GDM1 (cell line): Measurements from ENCODE around the gene DCAF5.
A peak's percentile ranks its signal among the peaks of the same experiment; 100 is the strongest.
"Not testable (repeated sequence)": the region's sequence is repeated elsewhere in the genome, so short reads cannot be mapped to it uniquely, and the experiment has no call there.

Experiments used
- DNase-seq: peaks from one replicate; lab custom pipeline; 2025; lab: John Stamatoyannopoulos, UW

Gene DCAF5

DNA sequence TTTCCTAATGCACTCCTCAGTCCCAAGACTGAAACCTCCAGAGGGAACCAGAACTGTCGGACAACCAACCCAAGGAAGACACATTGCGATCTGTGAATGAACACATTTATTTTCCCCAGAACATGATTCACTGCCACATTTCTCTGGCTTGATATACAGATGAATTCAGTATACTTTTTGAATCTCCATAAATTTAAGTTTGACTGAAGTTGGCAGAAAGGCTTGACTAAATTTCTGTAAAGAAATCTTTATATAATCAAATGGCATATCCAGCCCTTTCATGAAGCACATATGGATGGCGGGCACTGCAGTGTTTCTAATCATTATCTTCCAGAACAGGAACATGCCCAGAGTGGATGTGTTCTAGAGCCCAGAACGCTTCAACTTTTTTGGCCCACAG lies 56.7 kb downstream of the DCAF5 start:
- DNase-seq, result no peak

DNA sequence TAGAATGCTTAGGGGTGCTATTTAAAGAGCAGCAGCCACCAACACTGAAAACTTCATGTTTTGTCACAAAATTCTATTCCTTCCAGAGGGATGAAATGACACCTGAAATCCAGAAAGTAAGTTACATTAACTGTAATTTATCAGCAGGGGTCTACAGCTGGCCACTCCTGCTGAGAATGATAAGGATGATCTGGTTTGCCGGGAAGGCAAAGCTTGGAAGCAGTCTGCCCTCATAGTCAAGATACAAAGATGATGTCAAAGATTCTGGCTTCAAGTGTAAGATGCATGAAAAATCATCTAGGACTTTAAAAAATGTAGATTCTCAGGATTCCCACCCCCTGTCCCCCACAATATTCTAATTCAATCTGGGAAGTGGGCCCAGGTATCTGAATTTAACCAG lies 58.4 kb downstream of the DCAF5 start:
- DNase-seq, result no peak

DNA sequence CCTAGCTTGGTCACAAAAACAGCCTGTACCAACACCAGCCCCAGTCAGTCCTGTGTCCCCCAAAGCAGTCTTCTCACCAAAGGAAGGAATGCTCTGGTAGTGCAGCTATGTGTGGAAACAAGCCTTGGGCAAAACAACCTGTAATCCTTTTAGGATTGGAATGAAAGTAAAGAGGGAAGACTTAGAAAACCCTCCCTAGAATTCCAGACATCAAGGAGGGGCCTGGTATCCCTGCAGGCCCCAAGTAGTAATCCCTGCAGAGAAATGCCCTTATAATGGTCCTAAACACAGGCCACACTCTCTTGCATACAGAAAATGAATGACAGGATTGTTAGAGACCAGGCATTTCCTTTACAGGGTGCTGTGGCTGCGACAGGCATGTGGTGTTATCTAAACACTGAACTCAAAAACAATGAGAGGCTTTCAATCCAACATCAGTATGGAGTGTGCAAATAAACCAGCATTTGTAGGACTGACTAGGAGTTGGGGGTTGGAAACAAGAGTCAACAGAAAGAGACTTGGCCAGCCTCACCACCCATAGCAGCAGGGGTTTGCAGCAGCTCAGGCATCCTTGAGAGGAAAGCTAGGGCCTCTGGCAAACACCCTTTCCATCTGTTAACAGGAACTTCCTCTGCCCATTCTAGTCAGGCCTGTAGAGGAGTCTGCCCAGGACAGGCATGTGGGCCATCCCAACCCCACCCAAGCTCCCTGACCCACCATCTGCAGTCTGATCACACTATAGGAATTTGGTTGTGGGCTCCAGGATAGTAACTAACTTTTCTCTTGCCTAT lies 59.1 kb downstream of the DCAF5 start:
- DNase-seq, result peak; percentile 14

DNA sequence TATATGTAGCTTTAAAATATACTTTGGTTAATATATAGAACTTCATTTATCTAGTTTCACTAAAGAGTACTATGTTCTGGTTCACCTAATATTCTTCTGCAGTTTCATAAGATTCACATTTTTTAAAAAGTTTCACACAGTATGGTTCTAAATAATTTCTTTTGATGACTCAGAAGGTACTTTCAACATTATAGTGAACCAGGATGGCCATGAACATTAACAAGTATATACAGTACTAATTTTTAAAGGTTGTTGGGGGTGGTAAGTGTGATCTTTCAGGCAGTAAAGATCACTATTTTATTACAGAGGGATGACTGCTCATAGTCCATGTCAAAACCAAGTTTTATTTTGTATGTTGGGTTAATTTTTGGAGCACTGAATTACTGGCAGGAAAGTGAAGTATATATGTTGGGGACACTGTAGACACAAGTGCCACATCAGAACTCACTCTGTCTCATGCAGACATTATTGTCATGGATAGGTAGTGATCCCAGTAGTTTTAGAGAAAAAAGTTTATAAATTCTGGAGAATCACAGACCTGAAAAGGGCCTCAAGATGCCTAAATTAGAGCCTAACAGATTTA lies 60.0 kb downstream of the DCAF5 start:
- DNase-seq, result no peak

DNA sequence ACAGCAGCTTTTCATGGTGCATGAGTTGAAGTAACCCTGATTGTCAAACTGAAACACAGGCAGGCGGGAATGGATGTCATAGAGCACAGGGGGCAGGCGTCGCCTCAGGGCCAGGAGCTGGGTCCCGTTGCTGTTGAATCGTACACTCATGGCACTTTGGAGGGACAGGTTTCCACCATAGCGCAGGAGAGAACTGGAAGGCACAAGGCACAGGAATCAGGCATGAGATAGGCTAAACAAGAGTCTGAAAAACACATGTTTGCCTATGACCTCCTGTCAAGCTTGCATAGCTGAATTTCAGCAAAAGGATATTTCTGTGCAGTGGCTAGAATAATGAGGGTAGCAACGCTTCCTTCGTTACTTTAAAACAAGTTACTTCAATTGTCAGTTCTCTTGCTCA lies 61.2 kb downstream of the DCAF5 start:
- DNase-seq, result no peak

DNA sequence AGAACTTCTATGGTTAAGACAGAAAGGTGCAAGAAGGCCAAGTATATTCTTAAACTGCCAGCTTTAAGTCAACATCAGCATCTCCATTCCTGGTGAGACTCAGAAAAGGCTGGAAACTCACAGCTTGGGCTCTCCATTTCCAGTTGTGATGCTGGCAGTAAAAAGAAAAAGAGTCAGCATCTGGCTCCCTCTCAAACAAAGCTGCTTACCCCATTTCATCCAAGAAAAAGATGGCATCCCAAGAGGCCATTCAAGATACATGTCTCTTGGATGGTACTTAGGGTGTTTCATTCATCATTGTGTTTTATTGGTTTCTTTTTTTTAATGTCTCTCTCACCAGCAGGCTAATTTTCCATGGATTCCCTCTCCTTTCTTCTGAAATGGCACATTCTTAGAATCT lies 61.9 kb downstream of the DCAF5 start:
- DNase-seq, result no peak

DNA sequence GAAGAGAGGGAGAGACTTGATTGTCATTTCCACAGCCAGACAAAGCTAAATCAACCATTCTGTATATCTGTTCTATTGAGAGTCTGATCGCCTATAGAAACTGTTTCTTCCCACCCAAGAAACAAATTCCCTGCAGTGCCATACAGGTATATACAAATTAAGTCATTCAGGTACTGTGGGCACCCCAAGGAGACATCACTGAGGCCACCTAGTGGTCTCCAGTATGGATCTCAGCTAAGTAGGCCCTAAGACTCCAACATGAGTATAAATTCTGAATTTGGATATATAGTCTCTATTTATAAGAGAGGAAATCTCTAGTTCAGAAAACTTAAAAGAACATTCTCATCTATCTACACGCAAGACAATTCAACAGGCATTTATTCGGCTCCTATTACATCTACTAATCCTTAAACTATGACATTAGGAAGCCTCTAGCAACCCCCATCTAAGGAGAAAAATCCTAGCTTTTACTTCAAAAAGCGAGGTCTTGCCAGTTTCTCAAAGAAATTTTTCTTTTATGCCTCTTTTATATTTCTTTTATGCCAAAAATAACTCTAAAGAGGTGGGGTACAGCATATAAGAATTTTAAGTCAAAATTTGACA lies 62.6 kb downstream of the DCAF5 start:
- peak; percentile 6 for DNase-seq

DNA sequence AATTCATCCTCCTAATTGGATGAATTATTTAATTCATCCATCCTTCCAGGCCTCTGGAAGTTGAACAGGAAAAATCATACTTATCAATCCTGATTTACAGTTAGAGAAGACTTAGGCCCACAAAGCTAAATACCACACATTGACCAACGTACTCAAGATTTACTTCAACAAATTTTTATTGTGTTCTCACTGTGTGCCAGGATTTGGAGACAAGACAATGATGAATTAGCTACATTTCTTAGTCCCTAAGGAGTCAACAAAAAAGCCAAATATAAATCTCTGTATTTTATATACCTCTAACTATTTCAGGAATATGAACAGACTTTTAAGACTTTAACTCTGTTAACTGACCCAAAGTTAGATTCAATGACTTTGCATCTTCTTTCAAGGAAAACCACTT lies 63.9 kb downstream of the DCAF5 start:
- DNase-seq, result no peak

DNA sequence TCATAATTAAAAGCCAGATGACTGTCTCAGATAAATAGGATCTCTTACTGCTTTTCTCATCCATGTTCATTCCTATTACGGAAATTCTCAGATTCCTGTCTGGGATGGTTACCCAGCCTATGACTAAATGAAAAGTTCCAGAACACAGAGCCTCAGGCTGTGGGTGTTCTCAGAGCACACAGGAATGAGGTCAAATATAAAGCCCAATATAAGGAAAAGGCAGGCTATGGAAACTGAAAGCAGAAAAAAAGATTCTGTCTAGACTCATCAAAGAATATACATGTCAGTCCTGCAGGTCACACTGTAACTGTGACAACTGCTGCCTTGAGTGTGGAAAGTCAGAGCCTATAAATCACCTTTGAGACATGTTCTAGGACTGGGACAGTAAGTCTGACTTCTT lies 64.3 kb downstream of the DCAF5 start:
- no peak for DNase-seq

DNA sequence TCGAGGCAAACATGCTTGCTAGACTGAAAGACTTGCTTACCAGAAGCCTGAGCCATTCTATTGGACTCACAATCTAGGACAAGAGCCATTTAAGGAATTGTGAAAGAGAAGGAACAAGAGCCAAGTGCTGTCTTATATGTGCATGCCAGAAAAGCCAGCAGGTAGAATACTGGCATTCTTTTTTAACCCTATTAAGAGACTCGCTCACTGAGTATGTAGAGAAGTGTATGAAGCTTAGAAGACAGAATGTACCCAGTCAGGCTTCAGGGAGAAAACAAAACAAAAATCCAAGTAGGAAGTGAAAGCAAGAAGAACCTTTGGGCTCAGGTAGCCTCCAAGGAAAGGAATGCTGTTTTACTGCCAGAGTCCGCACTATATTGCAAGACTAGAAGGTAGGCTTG lies 65.9 kb downstream of the DCAF5 start:
- DNase-seq, result no peak

DNA sequence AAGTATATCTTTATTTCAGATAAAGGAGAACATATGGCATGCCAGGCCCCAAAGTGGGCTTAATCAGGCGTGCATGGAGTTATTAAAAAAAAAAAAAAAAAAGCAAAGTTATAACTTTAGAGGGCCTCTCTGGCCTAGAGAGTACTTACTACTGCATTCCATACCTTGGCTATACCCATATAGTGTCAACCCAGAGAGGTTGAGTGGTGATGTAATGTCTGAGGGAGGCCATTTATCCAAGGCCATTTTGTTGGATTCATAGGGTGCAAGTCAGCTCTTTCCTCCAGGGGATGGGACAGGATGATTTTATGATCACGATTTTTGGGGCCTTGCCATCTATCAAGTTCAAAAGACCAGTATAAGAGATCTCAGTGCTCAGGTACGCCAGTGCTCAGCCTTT lies 66.4 kb downstream of the DCAF5 start:
- no peak for DNase-seq

DNA sequence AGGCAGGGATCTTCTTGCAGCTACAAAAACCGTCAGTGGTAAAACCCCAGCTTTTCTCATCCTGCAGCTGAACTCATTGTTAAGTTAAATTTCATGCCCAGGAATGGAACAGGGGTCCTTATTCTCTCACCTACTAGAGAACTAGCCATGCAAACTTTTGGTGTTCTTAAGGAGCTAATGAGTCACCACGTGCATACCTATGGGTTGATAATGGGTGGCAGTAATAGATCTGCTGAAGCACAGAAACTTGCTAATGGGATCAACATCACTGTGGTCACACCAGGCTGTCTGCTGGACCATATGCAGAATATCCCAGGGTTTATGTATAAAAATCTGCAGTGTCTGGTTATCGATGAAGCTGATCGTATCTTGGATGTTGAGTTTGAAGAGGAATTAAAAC lies 68.9 kb downstream of the DCAF5 start:
- no peak for DNase-seq

DNA sequence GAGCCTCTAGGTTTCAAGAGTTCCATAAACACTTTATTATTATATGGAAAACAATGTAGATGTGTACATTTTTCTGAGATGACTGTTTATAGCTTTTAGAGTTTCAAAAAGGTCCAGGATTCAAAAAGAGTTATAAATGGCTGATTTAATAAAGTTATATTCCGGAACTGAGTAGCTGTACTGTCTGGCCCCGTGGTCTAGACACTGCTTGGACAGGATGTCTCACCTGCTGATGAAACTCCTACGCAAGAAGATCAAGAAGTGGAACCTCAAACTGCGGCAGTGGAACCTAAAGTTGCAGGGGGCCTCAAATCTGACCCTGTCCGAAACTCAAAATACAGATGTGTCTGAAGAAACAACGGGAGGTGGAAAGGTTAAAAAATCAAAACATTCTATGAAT lies 69.7 kb downstream of the DCAF5 start:
- no peak for DNase-seq

DNA sequence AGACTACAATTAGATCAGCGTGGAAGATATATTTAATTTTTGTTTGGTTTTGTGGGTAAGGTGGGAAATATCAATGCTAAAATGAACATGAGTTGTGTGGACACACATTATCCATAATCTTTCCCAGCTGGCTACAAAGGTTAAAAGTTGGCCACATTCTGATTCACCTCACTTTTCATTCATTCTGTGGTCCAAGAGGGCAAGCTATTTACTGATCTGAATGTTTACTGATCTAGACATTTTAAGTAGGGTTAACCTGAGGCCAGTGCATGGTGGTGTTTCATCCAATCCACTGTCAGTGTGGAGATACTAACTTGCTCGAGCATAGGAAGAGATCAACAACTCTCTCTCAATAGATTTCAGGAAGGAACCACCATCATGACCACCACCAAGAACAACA lies 71.6 kb downstream of the DCAF5 start:
- DNase-seq, result no peak

DNA sequence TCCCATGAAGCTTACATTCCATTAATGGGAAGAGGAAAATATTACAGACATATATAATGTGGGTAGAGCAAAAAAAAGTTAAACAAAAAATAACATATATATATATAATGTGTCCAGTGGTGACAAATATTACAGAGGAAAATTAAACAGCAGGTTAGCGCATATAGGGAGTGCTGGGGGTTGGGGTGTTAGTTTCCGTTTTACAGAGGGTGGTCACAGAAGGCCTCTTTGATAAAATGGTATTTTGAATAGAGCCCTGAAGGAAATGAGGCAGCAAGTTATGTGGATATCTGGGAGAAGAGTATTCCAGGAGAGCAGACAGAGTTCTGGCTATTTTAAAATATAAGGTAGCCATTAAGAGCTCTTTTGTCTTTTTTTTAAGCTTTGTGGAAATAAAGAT lies 73.2 kb downstream of the DCAF5 start:
- no peak for DNase-seq

DNA sequence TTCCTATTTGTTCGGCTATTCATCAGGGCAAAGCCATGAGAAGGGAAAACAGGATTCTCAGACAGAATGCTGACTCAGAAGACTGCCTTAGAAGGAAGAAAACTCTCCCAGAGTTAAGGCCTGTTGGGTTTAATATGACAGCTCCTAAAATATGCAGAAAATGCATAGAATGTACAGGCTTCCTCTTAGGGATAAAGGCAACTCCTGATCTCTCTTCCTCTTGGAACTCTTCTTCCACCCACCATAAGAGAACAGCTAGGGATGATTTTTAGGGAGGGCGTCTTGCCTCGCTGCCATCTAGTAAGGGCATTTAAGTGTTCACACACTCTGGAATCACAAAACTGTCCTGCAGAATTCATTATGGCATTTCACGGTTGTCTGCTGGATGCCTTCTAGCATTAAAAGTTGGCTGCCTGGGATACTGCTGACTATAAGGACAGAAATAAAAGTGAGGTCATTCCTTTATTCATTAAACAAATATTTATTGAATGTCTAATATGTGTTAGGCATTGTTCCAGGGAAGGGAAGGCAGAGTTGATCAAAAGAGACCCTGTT lies 73.7 kb downstream of the DCAF5 start:
- no peak for DNase-seq

DNA sequence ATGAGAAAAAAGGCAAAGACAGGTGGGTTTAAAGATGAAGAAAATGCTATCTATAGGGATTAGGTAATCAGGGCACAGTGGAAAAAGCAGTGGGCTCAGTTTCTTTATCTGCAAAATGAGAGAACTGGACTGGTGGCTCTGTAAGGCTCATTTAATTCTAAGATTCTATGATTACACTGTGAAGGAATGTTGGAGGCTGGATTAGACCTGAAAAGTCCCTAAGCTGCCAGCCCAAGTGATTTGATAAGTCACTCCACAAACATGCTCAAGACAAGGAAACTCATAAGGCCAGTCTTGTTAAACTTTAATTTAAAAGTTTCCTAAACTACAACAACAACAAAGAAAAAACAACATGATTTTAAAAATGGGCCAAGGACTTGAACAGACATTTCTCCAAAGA lies 75.1 kb downstream of the DCAF5 start:
- no peak for DNase-seq

DNA sequence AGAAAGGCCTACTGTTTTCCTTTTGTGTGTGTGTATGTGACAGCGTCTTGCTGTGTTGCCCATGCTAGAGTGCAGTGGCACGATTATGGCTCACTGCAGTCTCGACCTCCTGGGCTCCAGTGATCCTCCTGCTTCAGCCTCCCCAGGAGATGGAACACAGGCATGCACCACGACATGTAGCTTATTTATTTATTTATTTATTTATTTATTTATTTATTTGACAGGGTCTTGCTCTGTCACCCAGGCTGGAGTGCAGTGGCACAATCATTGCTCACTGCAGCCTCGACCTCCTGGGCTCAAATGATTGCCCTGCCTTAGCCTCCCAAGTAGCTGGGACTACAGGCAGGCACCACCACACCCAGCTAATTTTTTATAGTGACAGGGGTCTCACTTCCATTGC lies 75.7 kb downstream of the DCAF5 start:
- not testable (repeated sequence) for DNase-seq

DNA sequence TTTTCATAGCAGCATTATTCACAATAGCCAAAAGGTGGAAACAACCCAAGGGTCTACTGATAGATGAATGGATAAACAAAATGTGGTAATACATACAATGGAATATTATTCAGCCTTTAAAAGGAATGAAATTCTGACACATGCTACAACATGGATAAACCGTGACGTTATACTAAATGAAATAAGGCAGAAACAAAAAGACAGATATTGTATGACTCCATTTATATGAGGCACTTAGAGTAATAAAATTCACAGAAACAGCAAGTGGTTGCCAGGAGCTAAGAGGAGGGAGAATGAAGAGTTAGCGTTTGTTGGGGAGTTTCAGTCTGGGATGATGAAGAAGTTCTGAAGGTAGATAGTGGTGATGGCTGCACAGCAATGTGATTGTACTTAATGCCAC lies 76.6 kb downstream of the DCAF5 start:
- DNase-seq, result no peak

DNA sequence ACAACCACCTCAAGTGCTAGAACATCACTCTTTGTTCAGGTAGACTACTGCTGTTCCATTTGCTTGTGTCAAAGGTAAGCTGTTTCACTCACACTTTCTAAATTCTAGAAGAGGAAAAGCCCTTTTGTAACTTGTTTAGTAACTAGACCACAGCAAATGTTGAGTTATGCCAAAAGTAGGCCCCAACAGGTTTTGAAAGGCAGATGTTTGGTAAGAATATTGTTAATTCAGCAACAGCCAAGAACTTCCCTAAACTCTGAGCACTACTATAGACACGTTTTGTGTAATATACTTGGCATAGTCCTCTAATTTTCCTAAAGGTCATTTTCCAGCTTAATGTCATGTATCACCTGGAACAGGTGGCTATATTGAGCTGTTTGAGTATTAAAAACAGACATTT lies 79.0 kb downstream of the DCAF5 start:
- DNase-seq, result no peak

DNA sequence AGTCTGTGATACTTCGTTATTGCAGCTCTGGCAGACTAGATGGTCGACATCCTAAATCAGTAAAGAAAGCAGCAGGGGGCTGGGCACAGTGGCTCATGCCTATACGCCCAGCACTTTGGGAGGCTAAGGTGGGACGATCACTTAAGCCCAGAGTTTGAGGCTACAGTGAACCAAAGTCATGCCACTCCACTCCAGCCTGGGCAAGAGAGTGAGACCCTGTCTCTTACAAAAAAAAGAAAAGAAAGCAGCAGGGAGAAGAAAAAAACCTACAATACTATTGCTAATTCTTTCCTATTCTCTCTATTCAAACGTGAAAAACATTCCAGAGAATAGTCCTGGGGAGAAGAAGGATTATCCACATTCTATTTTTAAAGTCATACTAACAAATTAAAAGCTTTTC lies 79.5 kb downstream of the DCAF5 start:
- DNase-seq, result no peak

DNA sequence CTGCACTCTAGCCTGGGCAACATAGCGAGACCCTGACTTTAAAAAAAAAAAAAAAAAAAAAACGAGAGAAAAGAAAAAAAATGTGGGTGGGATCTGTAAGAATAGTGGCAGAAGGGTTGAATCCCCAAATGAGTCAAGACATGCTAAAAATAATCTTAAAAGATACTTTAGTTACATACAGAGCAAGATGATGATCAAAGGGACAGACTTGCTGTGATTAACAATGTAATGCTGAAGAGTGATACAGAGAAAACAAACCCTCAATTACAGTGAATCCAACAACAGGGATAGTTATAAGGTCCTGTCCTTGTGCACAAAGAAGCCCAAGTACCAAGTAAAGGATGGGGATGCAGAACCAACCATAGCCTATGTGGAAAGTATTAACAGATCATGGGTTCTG lies 80.3 kb downstream of the DCAF5 start:
- DNase-seq, result no peak

DNA sequence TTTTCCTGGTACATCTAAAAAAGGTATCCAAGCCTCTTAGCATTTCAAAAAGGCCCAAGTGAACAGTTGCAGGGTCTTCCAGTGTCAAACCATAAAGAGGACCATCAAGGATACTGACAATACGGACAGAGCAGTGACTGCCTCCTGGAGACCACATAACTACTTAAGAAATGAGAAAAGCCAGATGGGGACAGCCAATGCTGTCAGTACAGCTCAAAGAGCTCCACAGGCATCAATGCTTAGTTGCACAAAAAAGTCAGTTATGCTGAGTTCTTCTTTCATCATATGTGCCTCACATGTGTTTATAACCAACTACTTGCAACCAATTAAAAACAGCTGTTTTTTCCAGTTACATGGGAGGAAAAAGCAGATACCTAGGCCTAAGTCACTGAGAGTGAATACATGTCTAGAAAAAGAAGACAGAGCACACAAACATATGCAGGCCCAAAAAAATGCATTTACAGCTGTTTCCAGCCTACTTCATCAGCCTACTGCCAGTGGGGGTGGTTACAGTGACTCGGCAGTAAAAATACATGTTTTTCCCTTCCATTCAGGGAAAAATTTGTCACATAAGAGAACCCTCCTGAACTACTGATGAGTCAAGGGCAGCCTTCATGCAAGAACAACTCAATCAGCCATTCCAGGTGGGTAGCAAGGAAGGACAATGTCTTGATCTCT lies 84.0 kb downstream of the DCAF5 start:
- no peak for DNase-seq
